Ovary (tissue), 3 donors: ENCODE data around the gene MCTP1.

Experiments
- CTCF ChIP-seq, 3 donors: fragments of 450-650 bp in 2 of 3; fragments of 200-600 bp in 1 of 3; IDR thresholded peaks; one replicate each; pipeline versions ENCODE4 v1.5.1 to v1.8.0; 2016 to 2022; ENCODE audit warnings: antibody characterized with exemption in 3 of 3, mild to moderate bottlenecking in 1 of 3
- EP300 ChIP-seq: sonication (generic); formaldehyde crosslinking; IDR thresholded peaks from one replicate; pipeline ENCODE4 v1.6.1; 2017; ENCODE audit warnings: antibody characterized with exemption
- POLR2A ChIP-seq: fragments of 450-650 bp; IDR thresholded peaks from one replicate; pipeline ENCODE4 v1.6.1; 2017; ENCODE audit warnings: antibody characterized with exemption, mild to moderate bottlenecking, moderate library complexity
- donor health status: DM: no; HTN: no; CAD: no.

- TF ChIP-seq CTCF (IDR thresholded peaks at IDR 0.05) (no peak), POLR2A (no peak), EP300 (no peak)
These were observed 61.2 kb downstream of the MCTP1 start for GRCh38 chr5:95223566-95224258.
